Neural crest cell (in vitro differentiated cells): ENCODE data around the gene SHROOM4. TPM values are rescaled to one million over a fixed set of nuclear protein-coding genes. Genes with fewer than 3 reads are reported as not detected.

Experiments used
- DNase-seq: peaks from one replicate; pipeline ENCODE4 v3.0.0; 2021; ENCODE audit warnings: low read depth, mixed read lengths, low spot score
- H3K27ac Mint-ChIP-seq: one replicate; pipeline ENCODE4 v1.8.0; 2021; ENCODE audit warnings: mild to moderate bottlenecking, mixed read lengths; ENCODE audit not compliant: unreplicated experiment
- H3K27me3 Mint-ChIP-seq: 2 replicates; pipeline ENCODE4 v1.8.0; 2021; ENCODE audit warnings: low read depth, mild to moderate bottlenecking, mixed read lengths
- H3K36me3 Mint-ChIP-seq: 2 replicates; pipeline ENCODE4 v1.8.0; 2021; ENCODE audit warnings: low read depth, mild to moderate bottlenecking, mixed read lengths
- H3K4me1 Mint-ChIP-seq: 2 replicates; pipeline ENCODE4 v1.8.0; 2021; ENCODE audit warnings: mixed read lengths
- H3K4me3 Mint-ChIP-seq: one replicate; pipeline ENCODE4 v1.8.0; 2021; ENCODE audit warnings: mild to moderate bottlenecking, mixed read lengths
- H3K9me3 Mint-ChIP-seq: 2 replicates; pipeline ENCODE4 v1.8.0; 2021; ENCODE audit warnings: mixed read lengths
- total RNA-seq: library from RNA; stranded (reverse); gene quantifications from 2 replicates; pipeline ENCODE4 v1.2.1, GENCODE V29; 2021
- TF ChIP-seq, protein P1 (sequence below): fragments of 200-600 bp; sonication (generic); conservative IDR thresholded peaks from 2 replicates; pipeline ENCODE4 v1.5.0; 2021; ENCODE audit warnings: antibody characterized with exemption, mild to moderate bottlenecking

SHROOM4 gene
- total RNA-seq, 1 donor from 2014 or later, result 6.2 TPM

DNA sequence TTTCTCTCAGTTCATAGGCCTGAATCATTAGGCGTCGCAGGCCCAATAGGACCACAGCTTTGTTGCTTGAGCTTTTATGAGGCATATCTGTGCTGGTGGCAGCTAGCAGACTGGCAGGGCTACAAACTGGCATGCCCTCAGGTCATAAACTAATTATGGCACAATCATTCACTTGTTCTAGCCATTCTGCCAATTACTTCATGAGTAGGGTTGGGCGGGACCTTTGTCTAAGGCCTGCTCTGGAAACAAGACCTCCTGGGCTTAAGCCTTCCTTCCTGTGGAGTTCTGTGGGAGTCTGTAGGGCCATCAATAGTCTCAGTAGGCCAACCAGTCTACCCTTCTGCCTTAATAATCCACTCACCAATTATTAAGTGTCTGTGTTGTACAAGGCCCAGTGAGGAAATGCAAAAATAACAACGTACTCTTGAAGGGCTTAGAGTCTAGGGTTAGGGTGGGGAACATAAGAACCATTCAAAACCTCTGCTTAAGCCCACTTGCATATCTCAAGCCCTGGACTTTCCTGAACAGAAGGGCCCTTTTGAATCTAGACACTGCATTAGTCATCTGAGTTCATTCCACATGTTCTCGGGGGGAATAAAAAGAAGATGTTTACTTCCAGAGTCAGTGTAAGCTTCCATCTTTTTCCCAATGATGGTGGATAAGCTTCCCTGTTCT lies 44.5 kb downstream of the SHROOM4 start:
- Mint-ChIP-seq H3K27me3 (no peaks in the 10 kb centered on the region), H3K27ac (peak overlapping the region; percentile 12), H3K4me3 (no peak overlapping the region), H3K9me3 (peaks cover 4% of the 10 kb centered on the region), H3K4me1 (no peaks in the 10 kb centered on the region), H3K36me3 (peaks cover 4% of the 10 kb centered on the region)
- no peak for DNase-seq
- TF ChIP-seq, protein P1, sequence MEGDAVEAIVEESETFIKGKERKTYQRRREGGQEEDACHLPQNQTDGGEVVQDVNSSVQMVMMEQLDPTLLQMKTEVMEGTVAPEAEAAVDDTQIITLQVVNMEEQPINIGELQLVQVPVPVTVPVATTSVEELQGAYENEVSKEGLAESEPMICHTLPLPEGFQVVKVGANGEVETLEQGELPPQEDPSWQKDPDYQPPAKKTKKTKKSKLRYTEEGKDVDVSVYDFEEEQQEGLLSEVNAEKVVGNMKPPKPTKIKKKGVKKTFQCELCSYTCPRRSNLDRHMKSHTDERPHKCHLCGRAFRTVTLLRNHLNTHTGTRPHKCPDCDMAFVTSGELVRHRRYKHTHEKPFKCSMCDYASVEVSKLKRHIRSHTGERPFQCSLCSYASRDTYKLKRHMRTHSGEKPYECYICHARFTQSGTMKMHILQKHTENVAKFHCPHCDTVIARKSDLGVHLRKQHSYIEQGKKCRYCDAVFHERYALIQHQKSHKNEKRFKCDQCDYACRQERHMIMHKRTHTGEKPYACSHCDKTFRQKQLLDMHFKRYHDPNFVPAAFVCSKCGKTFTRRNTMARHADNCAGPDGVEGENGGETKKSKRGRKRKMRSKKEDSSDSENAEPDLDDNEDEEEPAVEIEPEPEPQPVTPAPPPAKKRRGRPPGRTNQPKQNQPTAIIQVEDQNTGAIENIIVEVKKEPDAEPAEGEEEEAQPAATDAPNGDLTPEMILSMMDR, result no peak

DNA sequence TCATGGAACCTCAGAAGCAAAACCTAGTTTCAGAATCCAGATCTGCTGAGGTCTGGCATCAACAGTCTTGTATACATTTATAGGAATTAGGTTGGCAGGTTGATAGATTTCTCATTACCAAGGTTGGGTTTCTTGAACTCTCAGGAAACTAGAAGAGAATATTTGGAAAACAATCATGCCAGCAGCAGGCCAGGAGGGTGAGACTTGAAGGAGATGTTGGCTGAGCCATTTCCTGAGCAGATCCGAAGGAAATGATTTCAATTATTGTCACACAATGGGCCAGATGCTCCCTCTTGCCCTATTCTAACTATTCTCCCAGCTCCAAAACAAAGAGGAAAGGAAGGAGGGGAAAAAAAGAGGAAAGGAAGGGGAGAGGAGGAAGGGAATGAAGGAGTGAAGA lies 45.2 kb downstream of the SHROOM4 start:
- Mint-ChIP-seq H3K36me3 (peaks cover 4% of the 10 kb centered on the region), H3K4me1 (no peaks in the 10 kb centered on the region), H3K9me3 (peaks cover 6% of the 10 kb centered on the region), H3K27ac (no peak overlapping the region), H3K4me3 (no peak overlapping the region), H3K27me3 (no peaks in the 10 kb centered on the region)
- TF ChIP-seq, protein P1, result no peak
- DNase-seq, result no peak

DNA sequence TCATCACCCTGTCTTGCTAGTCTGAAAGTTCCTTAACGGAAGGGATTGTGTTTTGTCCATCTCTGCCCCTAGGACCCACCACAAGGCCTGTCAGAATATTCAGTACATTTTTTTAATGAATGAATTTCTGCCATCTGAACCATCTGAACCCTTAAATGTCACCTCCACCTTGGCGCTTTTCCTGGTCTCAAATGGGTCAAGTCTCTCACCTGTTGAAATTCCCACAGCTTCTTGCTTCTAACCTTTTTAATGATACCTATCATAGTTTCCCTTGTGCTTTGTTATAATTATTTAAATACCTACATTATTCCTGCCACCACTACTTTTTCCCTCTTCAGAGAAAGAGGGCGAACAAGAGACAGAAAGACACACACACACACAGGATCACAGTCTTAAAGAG lies 48.0 kb downstream of the SHROOM4 start:
- Mint-ChIP-seq H3K4me1 (no peaks in the 10 kb centered on the region), H3K9me3 (peaks cover 5% of the 10 kb centered on the region), H3K4me3 (no peak overlapping the region), H3K36me3 (peaks cover 4% of the 10 kb centered on the region), H3K27ac (no peak overlapping the region), H3K27me3 (no peaks in the 10 kb centered on the region)
- DNase-seq, result no peak
- TF ChIP-seq, protein P1, result no peak

DNA sequence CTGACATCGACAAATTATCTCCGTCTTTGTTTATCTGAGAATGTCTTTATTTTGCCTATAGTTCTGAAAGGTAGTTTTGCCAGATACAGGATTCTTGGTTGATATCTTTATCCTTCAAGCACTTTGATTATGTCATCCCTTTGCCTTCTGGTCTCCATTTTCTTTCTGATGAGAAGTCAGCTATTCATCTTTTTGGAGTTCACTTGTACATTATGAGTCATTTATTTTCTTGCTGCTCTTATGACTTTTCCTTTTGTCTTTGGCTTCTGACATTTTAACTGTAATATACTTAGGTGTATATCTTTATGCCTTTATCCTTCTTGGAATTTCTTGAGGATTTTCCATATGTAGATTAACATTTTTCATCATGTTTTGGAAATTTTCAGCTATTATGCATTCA lies 51.4 kb downstream of the SHROOM4 start:
- H3K36me3 Mint-ChIP-seq, result peaks cover 4% of the 10 kb centered on the region
- H3K27me3 Mint-ChIP-seq, result no peaks in the 10 kb centered on the region
- H3K4me1 Mint-ChIP-seq, result no peaks in the 10 kb centered on the region
- DNase-seq, result no peak
- H3K4me3 Mint-ChIP-seq, result no peak overlapping the region
- peaks cover 5% of the 10 kb centered on the region for H3K9me3 Mint-ChIP-seq
- H3K27ac Mint-ChIP-seq, result no peak overlapping the region
- TF ChIP-seq, protein P1, result no peak

DNA sequence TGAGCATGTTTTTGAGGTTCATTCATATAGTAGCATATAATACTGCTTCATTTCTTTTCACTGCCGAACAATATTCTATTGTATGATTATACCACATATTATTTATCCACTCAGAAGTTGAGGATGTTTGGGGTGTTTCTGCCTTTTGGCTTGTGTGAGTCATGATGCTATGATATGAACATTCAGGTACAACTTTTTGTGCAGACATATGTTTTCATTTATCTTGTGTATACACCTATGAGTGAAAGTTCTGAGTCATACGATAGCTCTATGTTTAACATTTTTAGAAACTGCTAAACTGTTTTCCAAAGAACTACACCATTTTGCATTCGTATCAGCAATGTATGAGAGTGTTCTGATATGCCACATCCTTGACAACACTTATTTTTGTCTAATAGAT lies 57.7 kb downstream of the SHROOM4 start:
- no peaks in the 10 kb centered on the region for H3K27me3 Mint-ChIP-seq
- H3K4me3 Mint-ChIP-seq, result no peak overlapping the region
- H3K36me3 Mint-ChIP-seq, result no peaks in the 10 kb centered on the region
- no peaks in the 10 kb centered on the region for H3K9me3 Mint-ChIP-seq
- DNase-seq, result no peak
- TF ChIP-seq, protein P1, result no peak
- no peaks in the 10 kb centered on the region for H3K4me1 Mint-ChIP-seq
- no peak overlapping the region for H3K27ac Mint-ChIP-seq
